Smooth muscle cell (in vitro differentiated cells): ENCODE measurements around the gene OXSR1. TPM values are rescaled to one million over a fixed set of nuclear protein-coding genes. Genes with fewer than 3 reads are reported as not detected.
"Not testable (repeated sequence)": the region's sequence is repeated elsewhere in the genome, so short reads cannot be mapped to it uniquely, and the experiment has no call there.

ENCODE experiments used
- DNase-seq: peaks from one replicate; lab custom pipeline; 2025; ENCODE audit not compliant: unreplicated experiment; lab: John Stamatoyannopoulos, UW
- H2AFZ ChIP-seq: fragments of 200-600 bp; sonication (generic); 2 replicates; pipeline ENCODE4 v1.6.0; 2016; ENCODE audit warnings: antibody characterized with exemption, low read depth, mild to moderate bottlenecking
- H3F3A ChIP-seq: fragments of 200-600 bp; sonication (generic); 2 replicates; pipeline ENCODE4 v1.6.0; 2017; ENCODE audit warnings: antibody characterized with exemption, low read depth
- H3K27ac ChIP-seq: fragments of 200-600 bp; sonication (generic); 2 replicates; pipeline ENCODE4 v1.5.1; 2016; ENCODE audit warnings: low read depth, mild to moderate bottlenecking
- H3K27me3 ChIP-seq: fragments of 200-600 bp; sonication (generic); 2 replicates; pipeline ENCODE4 v1.6.1; 2016; ENCODE audit warnings: low read depth, mild to moderate bottlenecking
- H3K36me3 ChIP-seq: fragments of 200-600 bp; sonication (generic); 2 replicates; pipeline ENCODE4 v1.5.1; 2016; ENCODE audit warnings: low read depth
- H3K4me1 ChIP-seq: fragments of 200-600 bp; sonication (generic); 2 replicates; pipeline ENCODE4 v1.5.1; 2016; ENCODE audit warnings: low read depth
- H3K4me2 ChIP-seq: fragments of 200-600 bp; sonication (generic); 2 replicates; pipeline ENCODE4 v1.6.0; 2016; ENCODE audit warnings: mild to moderate bottlenecking
- H3K4me3 ChIP-seq: fragments of 200-600 bp; sonication (generic); 2 replicates; pipeline ENCODE4 v1.5.1; 2016; ENCODE audit warnings: mild to moderate bottlenecking
- H3K79me2 ChIP-seq: fragments of 200-600 bp; sonication (generic); 2 replicates; pipeline ENCODE4 v1.6.0; 2016; ENCODE audit warnings: low read depth, mild to moderate bottlenecking
- H3K9ac ChIP-seq: fragments of 200-600 bp; sonication (generic); 2 replicates; pipeline ENCODE4 v1.6.0; 2016; ENCODE audit warnings: low read depth
- H3K9me3 ChIP-seq: fragments of 200-600 bp; sonication (generic); replicated peaks from 2 replicates; pipeline ENCODE4 v1.5.1; 2016; ENCODE audit warnings: low read depth
- H4K20me1 ChIP-seq: fragments of 200-600 bp; sonication (generic); 2 replicates; pipeline ENCODE4 v1.6.0; 2016; ENCODE audit warnings: low read depth
- WGBS: methylation state at CpG from one replicate; pipeline ENCODE4 v1.1.7; 2016; ENCODE audit warnings: low lambda C conversion rate; 5-methylcytosine and 5-hydroxymethylcytosine counted together
- polyA plus RNA-seq: library from polyadenylated mRNA; unstranded; fragments of >200 nt; fragmentation: Nextera tagmentation; extraction: Ambion mirVana; gene quantifications from 2 replicates; pipeline ENCODE4 v1.2.1, GENCODE V29; 2016
- total RNA-seq: library from RNA; depleted of rRNA; stranded (reverse); fragments of >200 nt; gene quantifications from 2 replicates; pipeline ENCODE4 v1.2.3, GENCODE V29; 2014
- TF ChIP-seq, protein P1 (sequence below): fragments of 200-600 bp; sonication (generic); IDR thresholded peaks from 2 replicates; pipeline ENCODE4 v1.5.1; 2017; ENCODE audit warnings: borderline replicate concordance, mild to moderate bottlenecking, antibody characterized with exemption; ENCODE audit not compliant: insufficient read depth, poor library complexity, severe bottlenecking

The OXSR1 gene
- total and polyA plus RNA-seq, 2 experiments from 2014 or later, result 11.9 to 50.6 TPM

- H3K4me1 ChIP-seq, result no peaks in the 10 kb centered on the region
- no peak overlapping the region for H3K27ac ChIP-seq
- H3K4me3 ChIP-seq, result no peak overlapping the region
- H3K9ac ChIP-seq, result no peak overlapping the region
- TF ChIP-seq, protein P1, sequence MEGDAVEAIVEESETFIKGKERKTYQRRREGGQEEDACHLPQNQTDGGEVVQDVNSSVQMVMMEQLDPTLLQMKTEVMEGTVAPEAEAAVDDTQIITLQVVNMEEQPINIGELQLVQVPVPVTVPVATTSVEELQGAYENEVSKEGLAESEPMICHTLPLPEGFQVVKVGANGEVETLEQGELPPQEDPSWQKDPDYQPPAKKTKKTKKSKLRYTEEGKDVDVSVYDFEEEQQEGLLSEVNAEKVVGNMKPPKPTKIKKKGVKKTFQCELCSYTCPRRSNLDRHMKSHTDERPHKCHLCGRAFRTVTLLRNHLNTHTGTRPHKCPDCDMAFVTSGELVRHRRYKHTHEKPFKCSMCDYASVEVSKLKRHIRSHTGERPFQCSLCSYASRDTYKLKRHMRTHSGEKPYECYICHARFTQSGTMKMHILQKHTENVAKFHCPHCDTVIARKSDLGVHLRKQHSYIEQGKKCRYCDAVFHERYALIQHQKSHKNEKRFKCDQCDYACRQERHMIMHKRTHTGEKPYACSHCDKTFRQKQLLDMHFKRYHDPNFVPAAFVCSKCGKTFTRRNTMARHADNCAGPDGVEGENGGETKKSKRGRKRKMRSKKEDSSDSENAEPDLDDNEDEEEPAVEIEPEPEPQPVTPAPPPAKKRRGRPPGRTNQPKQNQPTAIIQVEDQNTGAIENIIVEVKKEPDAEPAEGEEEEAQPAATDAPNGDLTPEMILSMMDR, result no peak
- DNase-seq, result no peak
- H3K36me3 ChIP-seq, result peaks cover 10% of the 10 kb centered on the region
- H3F3A ChIP-seq, result no peaks in the 10 kb centered on the region
- H3K4me2 ChIP-seq, result no peak overlapping the region
- no peaks in the 10 kb centered on the region for H3K27me3 ChIP-seq
- no peaks in the 10 kb centered on the region for H3K79me2 ChIP-seq
- H3K9me3 ChIP-seq, result no peaks in the 10 kb centered on the region
- 93% methylated on average over 1 of the region's 1 CpG for WGBS
- H4K20me1 ChIP-seq, result peaks cover 17% of the 10 kb centered on the region
- H2AFZ ChIP-seq, result no peak overlapping the region
These were observed 63.7 kb downstream of the OXSR1 start for GRCh38 chr3:38229036-38229435.

- Histone ChIP-seq H2AFZ (no peak overlapping the region), H3K27ac (no peak overlapping the region), H3K4me1 (no peaks in the 10 kb centered on the region), H3K79me2 (no peaks in the 10 kb centered on the region), H4K20me1 (peaks cover 4% of the 10 kb centered on the region), H3K4me3 (no peak overlapping the region), H3K27me3 (no peaks in the 10 kb centered on the region), H3F3A (no peaks in the 10 kb centered on the region), H3K9me3 (no peaks in the 10 kb centered on the region), H3K4me2 (no peak overlapping the region), H3K36me3 (peaks cover 23% of the 10 kb centered on the region), H3K9ac (no peak overlapping the region)
- TF ChIP-seq, protein P1, result no peak
- no peak for DNase-seq
- WGBS, result 100% methylated on average over 2 of the region's 2 CpGs
These were observed 67.4 kb downstream of the OXSR1 start for GRCh38 chr3:38232701-38233100.

DNA sequence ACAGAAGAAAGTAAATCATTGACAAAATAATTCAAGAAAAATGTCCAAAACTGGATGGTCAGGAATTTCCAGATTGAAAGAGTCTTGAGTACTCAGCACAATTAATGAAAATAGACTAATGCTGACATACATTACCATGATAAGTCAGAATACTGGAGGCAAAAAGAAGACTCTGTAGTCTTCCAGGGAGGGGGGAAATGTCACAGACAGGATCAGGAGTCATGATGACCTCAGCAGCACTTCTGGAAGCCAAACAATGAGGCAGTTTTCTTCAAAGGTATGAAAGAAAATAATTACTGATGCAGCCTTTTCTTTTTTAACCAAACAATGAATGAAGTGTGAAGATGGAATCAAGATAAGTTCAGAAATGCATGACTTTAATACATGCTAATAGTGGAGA, 70.1 kb downstream of the OXSR1 start:
- H2AFZ ChIP-seq, result no peak overlapping the region
- H3K9me3 ChIP-seq, result no peaks in the 10 kb centered on the region
- H3K9ac ChIP-seq, result no peak overlapping the region
- H4K20me1 ChIP-seq, result no peaks in the 10 kb centered on the region
- peaks cover 33% of the 10 kb centered on the region for H3K36me3 ChIP-seq
- H3F3A ChIP-seq, result no peaks in the 10 kb centered on the region
- TF ChIP-seq, protein P1, result no peak
- H3K27ac ChIP-seq, result peak overlapping the region; percentile 44
- H3K4me1 ChIP-seq, result no peaks in the 10 kb centered on the region
- H3K27me3 ChIP-seq, result no peaks in the 10 kb centered on the region
- no peak for DNase-seq
- no peak overlapping the region for H3K4me2 ChIP-seq
- H3K4me3 ChIP-seq, result no peak overlapping the region
- no peaks in the 10 kb centered on the region for H3K79me2 ChIP-seq

DNA sequence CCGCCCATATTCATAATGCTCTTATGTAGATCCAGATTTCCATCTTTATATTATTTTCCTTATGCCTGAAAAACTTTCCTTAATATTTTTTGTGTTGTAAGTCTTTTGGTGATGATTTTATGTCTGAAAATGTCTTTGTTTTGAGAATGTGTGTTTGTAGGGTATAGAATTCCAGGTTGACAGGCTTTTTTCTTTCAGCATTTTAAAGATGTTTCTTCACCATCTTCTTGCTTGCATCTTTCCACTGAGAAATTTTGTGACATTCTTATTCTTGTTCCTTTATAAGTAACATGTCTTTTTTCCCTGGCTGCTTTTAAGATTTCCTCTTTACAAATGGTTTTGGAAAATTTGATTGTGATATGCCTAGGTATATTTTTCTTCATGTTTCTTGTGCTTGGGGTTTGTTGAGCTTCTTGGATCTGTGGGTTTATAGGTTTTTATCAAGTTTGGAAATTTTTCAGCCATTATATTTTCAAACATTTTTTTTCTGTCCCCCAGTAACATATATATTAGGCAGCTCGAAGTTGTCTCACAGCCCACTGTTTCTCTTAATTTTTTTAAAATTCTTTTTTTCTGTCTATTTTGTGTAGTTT, 73.2 kb downstream of the OXSR1 start:
- peaks cover 4% of the 10 kb centered on the region for H4K20me1 ChIP-seq
- no peaks in the 10 kb centered on the region for H3F3A ChIP-seq
- H3K36me3 ChIP-seq, result peaks cover 37% of the 10 kb centered on the region
- TF ChIP-seq, protein P1, result no peak
- H3K9me3 ChIP-seq, result no peaks in the 10 kb centered on the region
- H3K9ac ChIP-seq, result no peak overlapping the region
- no peak overlapping the region for H2AFZ ChIP-seq
- 97% methylated on average over 2 of the region's 2 CpGs for WGBS
- H3K27ac ChIP-seq, result no peak overlapping the region
- H3K27me3 ChIP-seq, result no peaks in the 10 kb centered on the region
- H3K79me2 ChIP-seq, result no peaks in the 10 kb centered on the region
- DNase-seq, result no peak
- no peak overlapping the region for H3K4me3 ChIP-seq
- no peak overlapping the region for H3K4me2 ChIP-seq
- H3K4me1 ChIP-seq, result no peaks in the 10 kb centered on the region

GRCh38 chr3:38242812-38243211, 77.5 kb downstream of the OXSR1 start:
- H3K79me2 ChIP-seq, H3K9me3 ChIP-seq, H3F3A ChIP-seq, H3K4me1 ChIP-seq, H3K27ac ChIP-seq, H3K4me2 ChIP-seq, H3K9ac ChIP-seq, H4K20me1 ChIP-seq, H3K27me3 ChIP-seq, DNase-seq, H2AFZ ChIP-seq, H3K4me3 ChIP-seq: not testable (repeated sequence)
- peaks cover 15% of the 10 kb centered on the region for H3K36me3 ChIP-seq
- WGBS, result 95% methylated on average over 4 of the region's 4 CpGs
